ENCODE measurements around the gene USP20. TPM values are rescaled to one million over a fixed set of nuclear protein-coding genes. Genes with fewer than 3 reads are reported as not detected.

USP20 gene
- total and polyA plus RNA-seq, 4 donors: 15.7 to 24.1 (median 21.4) TPM

DNA sequence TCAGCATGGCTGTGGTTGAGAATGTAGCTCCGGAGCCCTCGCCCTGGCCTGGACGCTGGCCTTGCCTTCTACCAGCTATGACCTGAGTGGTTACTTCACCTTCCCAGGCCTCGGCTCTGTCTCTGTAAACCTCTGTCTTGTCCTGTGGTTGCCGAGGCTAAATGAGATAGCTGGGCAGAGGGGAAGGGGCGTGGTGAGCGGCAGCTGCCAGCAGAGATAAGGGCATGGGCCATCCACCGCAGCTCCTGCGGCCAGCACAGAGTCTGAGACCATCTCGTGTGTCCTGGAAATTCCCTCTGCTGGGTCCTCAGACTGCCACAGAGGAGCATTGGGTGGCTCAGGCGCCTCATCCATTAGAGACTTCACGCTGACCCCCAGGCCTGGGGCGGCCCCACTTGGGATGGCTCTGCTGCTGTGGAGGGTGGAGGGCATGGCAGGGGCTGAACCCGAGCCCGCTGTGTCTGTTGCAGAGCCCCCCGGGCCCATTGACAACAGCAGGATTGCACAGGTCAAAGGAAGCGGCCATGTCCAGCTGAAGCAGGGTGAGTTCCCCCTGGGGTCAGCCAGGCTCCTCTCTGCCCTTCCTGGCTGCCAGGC, 43.9 kb downstream of the USP20 start:
- ATAC-seq (ENCODE audit: insufficient read depth, low FRiP score) (no peak), DNase-seq (peak in 1 of 3 donors; percentile 36)
- H3K4me3 ChIP-seq: no peak overlapping the region
- WGBS, 2 donors: 66 to 83% methylated on average over 17 of the region's 17 CpGs
- peaks cover 0 to 18% (median 4%) of the 10 kb centered on the region in 5 donors for H3K4me1 ChIP-seq (ENCODE audit: control insufficient read depth in 5 of 5, insufficient read depth in 5 of 5, low read length in 5 of 5)
- no peak for TF ChIP-seq CTCF (IDR thresholded peaks at IDR 0.05; ENCODE audit: control extremely low read depth, extremely low read depth)
- no peaks in the 10 kb centered on the region for H3K27me3 ChIP-seq (ENCODE audit: control insufficient read depth in 3 of 3, insufficient read depth in 3 of 3, low read length in 2 of 3)
- H3K36me3 ChIP-seq (ENCODE audit: control insufficient read depth in 4 of 4, insufficient read depth in 4 of 4, low read length in 4 of 4): peaks cover 6 to 48% (median 20%) of the 10 kb centered on the region in 4 donors
- no peak overlapping the region for H3K27ac ChIP-seq (ENCODE audit: low read depth in 1 of 2, low read length in 1 of 2)
- H3K9ac ChIP-seq (ENCODE audit: insufficient read depth in 1 of 2, low read length in 2 of 2): no peak overlapping the region
- H3K9me3 ChIP-seq (ENCODE audit: control insufficient read depth in 4 of 4, insufficient read depth in 3 of 4, low read length in 3 of 4): no peaks in the 10 kb centered on the region

GRCh38 chr9:129879991-129880653, 44.9 kb downstream of the USP20 start:
- H3K27ac ChIP-seq (ENCODE audit: low read depth in 1 of 2, low read length in 1 of 2): no peak overlapping the region
- no peak overlapping the region for H3K4me3 ChIP-seq
- no peak for TF ChIP-seq CTCF (IDR thresholded peaks at IDR 0.05; ENCODE audit: control extremely low read depth, extremely low read depth)
- DNase-seq: no peak
- H3K27me3 ChIP-seq (ENCODE audit: control insufficient read depth in 3 of 3, insufficient read depth in 3 of 3, low read length in 2 of 3): no peaks in the 10 kb centered on the region
- H3K9me3 ChIP-seq (ENCODE audit: control insufficient read depth in 4 of 4, insufficient read depth in 3 of 4, low read length in 3 of 4): no peaks in the 10 kb centered on the region
- peaks cover 2 to 26% (median 4%) of the 10 kb centered on the region in 5 donors for H3K4me1 ChIP-seq (ENCODE audit: control insufficient read depth in 5 of 5, insufficient read depth in 5 of 5, low read length in 5 of 5)
- H3K9ac ChIP-seq (ENCODE audit: insufficient read depth in 1 of 2, low read length in 2 of 2): no peak overlapping the region
- 94 to 95% methylated on average over 31 of the region's 31 CpGs for WGBS, 2 donors
- peaks cover 6 to 38% (median 13%) of the 10 kb centered on the region in 4 donors for H3K36me3 ChIP-seq (ENCODE audit: control insufficient read depth in 4 of 4, insufficient read depth in 4 of 4, low read length in 4 of 4)
- ATAC-seq (ENCODE audit: insufficient read depth, low FRiP score): no peak

DNA sequence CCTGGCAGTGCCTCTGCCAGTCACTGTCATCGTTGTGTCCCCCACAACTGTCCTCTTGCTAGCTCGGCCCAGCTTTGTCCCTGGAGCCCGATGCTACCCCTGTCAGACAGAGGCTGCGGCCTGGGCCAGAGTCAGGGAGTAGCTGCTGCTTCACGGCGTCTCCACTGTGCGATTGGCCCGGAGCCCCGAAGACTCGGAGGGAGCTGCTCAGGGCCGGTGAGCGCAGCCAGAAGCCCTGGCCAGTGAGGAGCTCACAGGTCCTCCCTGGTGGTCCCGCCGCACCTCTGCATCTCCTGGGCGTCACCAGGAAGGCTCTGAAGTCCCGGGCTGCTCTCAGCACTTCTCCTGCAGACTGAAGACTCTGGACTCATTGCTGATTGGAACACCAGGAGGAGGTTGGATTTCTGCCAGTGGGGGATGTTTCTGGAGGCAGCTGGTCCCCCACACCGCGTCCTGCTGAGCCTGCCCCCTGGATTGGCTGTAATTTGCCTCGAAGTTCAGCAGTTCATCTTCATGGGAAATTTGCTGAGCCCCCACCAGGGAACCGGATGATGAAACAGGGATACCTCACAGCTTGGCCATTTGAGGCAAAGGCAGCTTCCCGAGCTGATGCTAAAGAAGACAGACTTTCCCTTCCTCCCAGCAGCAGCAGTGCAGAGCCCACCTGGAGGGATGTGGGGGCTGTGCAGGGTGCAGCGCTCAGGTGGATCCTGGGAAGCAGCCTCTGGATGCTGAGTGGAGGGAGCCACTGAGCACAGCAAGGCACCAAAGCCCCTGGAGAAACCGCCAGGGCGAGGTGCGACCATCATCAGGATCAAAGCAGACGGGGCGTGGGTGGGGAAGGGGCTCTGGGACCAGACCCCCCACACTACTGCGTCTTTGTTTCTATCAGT, 45.6 kb downstream of the USP20 start:
- no peak for TF ChIP-seq CTCF (IDR thresholded peaks at IDR 0.05; ENCODE audit: control extremely low read depth, extremely low read depth)
- Histone ChIP-seq H3K27ac (ENCODE audit: low read depth in 1 of 2, low read length in 1 of 2) (no peak overlapping the region), H3K4me3 (no peak overlapping the region), H3K9me3 (ENCODE audit: control insufficient read depth in 4 of 4, insufficient read depth in 3 of 4, low read length in 3 of 4) (no peaks in the 10 kb centered on the region), H3K27me3 (ENCODE audit: control insufficient read depth in 3 of 3, insufficient read depth in 3 of 3, low read length in 2 of 3) (no peaks in the 10 kb centered on the region), H3K9ac (ENCODE audit: insufficient read depth in 1 of 2, low read length in 2 of 2) (no peak overlapping the region), H3K4me1 (ENCODE audit: control insufficient read depth in 5 of 5, insufficient read depth in 5 of 5, low read length in 5 of 5) (peaks cover 2 to 31% (median 5%) of the 10 kb centered on the region in 5 donors), H3K36me3 (ENCODE audit: control insufficient read depth in 4 of 4, insufficient read depth in 4 of 4, low read length in 4 of 4) (peaks cover 6 to 31% (median 7%) of the 10 kb centered on the region in 4 donors)
- ATAC-seq (ENCODE audit: insufficient read depth, low FRiP score): no peak
- DNase-seq: peak; percentile 79 to 86 (median 81)
- 85 to 86% methylated on average over 28 of the region's 28 CpGs for WGBS, 2 donors

Measured in lung (tissue), 12 donors.